Kidney epithelial cell (primary cell): ENCODE data around the gene CES4A. TPM values are rescaled to one million over a fixed set of nuclear protein-coding genes. Genes with fewer than 3 reads are reported as not detected.

ENCODE experiments used
- DNase-seq: peaks from one replicate; pipeline ENCODE4 v3.0.0-alpha.2; 2010; ENCODE audit warnings: low read depth
- H3K27me3 ChIP-seq: 2 replicates; pipeline ENCODE4 v1.6.0; 2011; ENCODE audit warnings: low read length; ENCODE audit not compliant: control insufficient read depth, insufficient read depth
- H3K36me3 ChIP-seq: 2 replicates; pipeline ENCODE4 v1.5.1; 2011; ENCODE audit warnings: low read length; ENCODE audit not compliant: control insufficient read depth, insufficient read depth
- H3K4me3 ChIP-seq: 2 replicates; pipeline ENCODE4 v1.5.1; 2011; ENCODE audit warnings: low read depth, mild to moderate bottlenecking, control low read depth, low read length
- CTCF ChIP-seq: IDR thresholded peaks from 2 replicates; pipeline ENCODE4 v1.5.1; 2011; ENCODE audit warnings: mild to moderate bottlenecking, moderate library complexity, low read length, control low read depth, inconsistent platforms; ENCODE audit not compliant: insufficient read depth, poor library complexity, severe bottlenecking
- total RNA-seq: library from RNA; depleted of rRNA; stranded (reverse); fragments of >200 nt; gene quantifications from 2 replicates; pipeline ENCODE4 v1.2.3, GENCODE V29; 2015

Gene CES4A
- total RNA-seq, 1 donor from 2014 or later = 2.3 TPM

DNA sequence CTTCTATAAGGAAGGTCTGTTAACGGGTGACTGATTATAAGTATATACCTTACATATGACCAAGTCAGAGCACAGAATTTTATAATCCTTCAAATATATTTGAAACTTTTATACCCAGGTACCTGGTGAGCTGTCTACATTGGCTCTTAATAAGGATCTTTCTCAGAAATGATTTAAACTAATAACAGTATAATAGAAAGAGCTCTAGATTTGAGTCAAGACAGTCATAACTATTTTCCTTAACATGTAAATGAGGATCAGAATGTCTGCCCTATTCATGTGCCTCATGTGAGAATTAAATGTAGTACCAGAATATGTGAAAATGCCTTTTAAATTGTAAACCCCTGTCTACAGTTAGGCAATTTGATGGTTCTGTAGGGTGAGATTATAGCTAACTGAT, 55.0 kb downstream of the CES4A start:
- Histone ChIP-seq H3K27me3 (no peaks in the 10 kb centered on the region), H3K36me3 (no peaks in the 10 kb centered on the region), H3K4me3 (no peak overlapping the region)
- DNase-seq = no peak
- no peak for TF ChIP-seq CTCF

DNA sequence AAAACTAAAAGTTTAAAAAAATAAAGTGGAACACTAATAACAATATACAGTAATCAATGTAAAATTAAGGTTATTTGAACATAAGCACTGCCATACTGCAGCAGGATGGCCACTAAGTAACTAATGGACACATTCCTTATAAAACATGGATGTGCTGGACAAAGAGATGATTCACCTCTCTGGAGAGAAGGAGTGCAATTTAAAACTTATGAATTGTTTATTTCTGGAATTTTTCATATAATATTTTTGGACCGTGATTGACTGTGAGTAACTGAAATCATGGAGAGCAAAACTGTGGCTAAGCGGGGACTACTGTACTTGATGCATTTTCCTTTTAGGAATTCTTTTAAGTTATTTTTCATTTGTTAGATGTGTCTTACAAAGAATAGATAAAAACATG, 62.4 kb downstream of the CES4A start:
- no peak for DNase-seq
- Histone ChIP-seq H3K27me3 (no peaks in the 10 kb centered on the region), H3K4me3 (no peak overlapping the region), H3K36me3 (no peaks in the 10 kb centered on the region)
- no peak for TF ChIP-seq CTCF

GRCh38 chr16:67052399-67052798, 64.0 kb downstream of the CES4A start:
- no peaks in the 10 kb centered on the region for H3K27me3 ChIP-seq
- no peak for TF ChIP-seq CTCF
- no peak overlapping the region for H3K4me3 ChIP-seq
- no peaks in the 10 kb centered on the region for H3K36me3 ChIP-seq
- no peak for DNase-seq

DNA sequence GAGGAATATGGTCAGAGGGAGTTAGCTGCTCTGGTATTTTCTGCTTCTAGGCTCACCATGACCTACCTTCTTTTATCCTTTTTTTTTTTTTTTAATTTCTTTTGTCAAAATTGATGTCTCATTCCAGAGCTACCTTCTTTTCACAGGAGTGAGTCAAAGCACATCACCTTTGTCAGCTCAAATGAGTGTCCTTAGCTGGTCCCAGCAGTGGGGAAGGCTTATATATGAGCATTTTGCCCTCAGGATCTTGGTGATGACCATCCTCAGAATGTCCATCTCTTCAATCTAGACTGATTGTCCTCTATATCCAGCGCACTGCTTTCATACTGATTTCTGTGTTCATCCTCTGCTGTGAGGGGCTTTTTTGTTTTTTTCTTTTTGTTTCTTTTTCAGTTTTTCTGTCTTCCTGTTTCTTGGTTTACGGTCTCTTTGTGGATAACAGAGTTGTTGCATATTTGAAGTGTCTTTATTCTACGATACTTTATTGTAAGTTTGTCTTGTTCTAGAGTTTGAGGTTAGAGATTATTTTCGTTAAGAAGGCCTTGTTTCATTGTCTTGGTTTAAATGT, 65.5 kb downstream of the CES4A start:
- DNase-seq = no peak
- no peak for TF ChIP-seq CTCF
- no peaks in the 10 kb centered on the region for H3K27me3 ChIP-seq
- H3K36me3 ChIP-seq = no peaks in the 10 kb centered on the region
- H3K4me3 ChIP-seq = no peak overlapping the region

GRCh38 chr16:67054901-67055300, 66.5 kb downstream of the CES4A start:
- no peaks in the 10 kb centered on the region for H3K27me3 ChIP-seq
- DNase-seq = no peak
- no peak overlapping the region for H3K4me3 ChIP-seq
- H3K36me3 ChIP-seq = no peaks in the 10 kb centered on the region
- no peak for TF ChIP-seq CTCF
